ENCODE data around the gene OPN5.

DNA sequence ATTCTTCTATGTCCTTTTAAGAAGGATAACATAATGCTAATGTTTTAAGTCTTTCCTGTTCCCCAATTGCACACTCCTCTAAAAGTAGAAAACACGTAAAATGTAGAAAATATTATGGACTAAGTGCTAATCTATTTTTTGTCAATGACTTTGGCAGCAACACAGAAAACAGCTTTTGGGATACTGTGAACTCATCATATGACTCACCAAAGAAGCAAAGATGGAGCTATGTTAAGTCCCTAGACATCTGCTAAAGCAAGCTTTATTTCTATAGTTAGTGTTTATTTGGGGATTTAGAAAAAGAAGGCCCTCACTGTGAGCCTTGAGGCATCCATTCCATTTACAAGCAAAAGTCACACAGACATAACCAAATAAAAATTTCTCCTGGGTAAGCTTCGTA is 23.0 kb downstream of the OPN5 start:
- TF ChIP-seq, protein P1, sequence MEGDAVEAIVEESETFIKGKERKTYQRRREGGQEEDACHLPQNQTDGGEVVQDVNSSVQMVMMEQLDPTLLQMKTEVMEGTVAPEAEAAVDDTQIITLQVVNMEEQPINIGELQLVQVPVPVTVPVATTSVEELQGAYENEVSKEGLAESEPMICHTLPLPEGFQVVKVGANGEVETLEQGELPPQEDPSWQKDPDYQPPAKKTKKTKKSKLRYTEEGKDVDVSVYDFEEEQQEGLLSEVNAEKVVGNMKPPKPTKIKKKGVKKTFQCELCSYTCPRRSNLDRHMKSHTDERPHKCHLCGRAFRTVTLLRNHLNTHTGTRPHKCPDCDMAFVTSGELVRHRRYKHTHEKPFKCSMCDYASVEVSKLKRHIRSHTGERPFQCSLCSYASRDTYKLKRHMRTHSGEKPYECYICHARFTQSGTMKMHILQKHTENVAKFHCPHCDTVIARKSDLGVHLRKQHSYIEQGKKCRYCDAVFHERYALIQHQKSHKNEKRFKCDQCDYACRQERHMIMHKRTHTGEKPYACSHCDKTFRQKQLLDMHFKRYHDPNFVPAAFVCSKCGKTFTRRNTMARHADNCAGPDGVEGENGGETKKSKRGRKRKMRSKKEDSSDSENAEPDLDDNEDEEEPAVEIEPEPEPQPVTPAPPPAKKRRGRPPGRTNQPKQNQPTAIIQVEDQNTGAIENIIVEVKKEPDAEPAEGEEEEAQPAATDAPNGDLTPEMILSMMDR (IDR thresholded peaks at IDR 0.05), result no peak
- TF ChIP-seq POLR2A (IDR thresholded peaks at IDR 0.05), result no peak
